ENCODE results near the gene EPHA10.

The EPHA10 gene

GRCh38 chr1:37809942-37810341, 45.0 kb upstream of the EPHA10 start:
- H3K27me3 ChIP-seq (ENCODE audit: insufficient read depth, low read depth): no peaks in the 10 kb centered on the region
- H3K4me2 ChIP-seq: no peak overlapping the region; the same call in 1 of the 2 replicates
- no peak overlapping the region for H3K9ac ChIP-seq
- H3K4me1 ChIP-seq (ENCODE audit: low read depth, poor library complexity, severe bottlenecking): peaks cover 46% of the 10 kb centered on the region
- TF ChIP-seq, protein P1, sequence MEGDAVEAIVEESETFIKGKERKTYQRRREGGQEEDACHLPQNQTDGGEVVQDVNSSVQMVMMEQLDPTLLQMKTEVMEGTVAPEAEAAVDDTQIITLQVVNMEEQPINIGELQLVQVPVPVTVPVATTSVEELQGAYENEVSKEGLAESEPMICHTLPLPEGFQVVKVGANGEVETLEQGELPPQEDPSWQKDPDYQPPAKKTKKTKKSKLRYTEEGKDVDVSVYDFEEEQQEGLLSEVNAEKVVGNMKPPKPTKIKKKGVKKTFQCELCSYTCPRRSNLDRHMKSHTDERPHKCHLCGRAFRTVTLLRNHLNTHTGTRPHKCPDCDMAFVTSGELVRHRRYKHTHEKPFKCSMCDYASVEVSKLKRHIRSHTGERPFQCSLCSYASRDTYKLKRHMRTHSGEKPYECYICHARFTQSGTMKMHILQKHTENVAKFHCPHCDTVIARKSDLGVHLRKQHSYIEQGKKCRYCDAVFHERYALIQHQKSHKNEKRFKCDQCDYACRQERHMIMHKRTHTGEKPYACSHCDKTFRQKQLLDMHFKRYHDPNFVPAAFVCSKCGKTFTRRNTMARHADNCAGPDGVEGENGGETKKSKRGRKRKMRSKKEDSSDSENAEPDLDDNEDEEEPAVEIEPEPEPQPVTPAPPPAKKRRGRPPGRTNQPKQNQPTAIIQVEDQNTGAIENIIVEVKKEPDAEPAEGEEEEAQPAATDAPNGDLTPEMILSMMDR (conservative IDR thresholded peaks at IDR 0.05; ENCODE audit: low read depth, low read length): no peak
- H2AFZ ChIP-seq (ENCODE audit: low read depth): no peak overlapping the region
- peaks cover 10% of the 10 kb centered on the region; the same call in 1 of the 2 replicates for H3K36me3 ChIP-seq (ENCODE audit: insufficient read depth)
- H3K4me3 ChIP-seq (IDR thresholded peaks at IDR 0.05; ENCODE audit: insufficient read depth, low read depth, low read length): no peak overlapping the region
- no peak overlapping the region for H3K27ac ChIP-seq
- H3K79me2 ChIP-seq (ENCODE audit: insufficient read depth, low read depth): peaks cover 26% of the 10 kb centered on the region
- H4K20me1 ChIP-seq (ENCODE audit: insufficient read depth): peaks cover 9% of the 10 kb centered on the region

DNA sequence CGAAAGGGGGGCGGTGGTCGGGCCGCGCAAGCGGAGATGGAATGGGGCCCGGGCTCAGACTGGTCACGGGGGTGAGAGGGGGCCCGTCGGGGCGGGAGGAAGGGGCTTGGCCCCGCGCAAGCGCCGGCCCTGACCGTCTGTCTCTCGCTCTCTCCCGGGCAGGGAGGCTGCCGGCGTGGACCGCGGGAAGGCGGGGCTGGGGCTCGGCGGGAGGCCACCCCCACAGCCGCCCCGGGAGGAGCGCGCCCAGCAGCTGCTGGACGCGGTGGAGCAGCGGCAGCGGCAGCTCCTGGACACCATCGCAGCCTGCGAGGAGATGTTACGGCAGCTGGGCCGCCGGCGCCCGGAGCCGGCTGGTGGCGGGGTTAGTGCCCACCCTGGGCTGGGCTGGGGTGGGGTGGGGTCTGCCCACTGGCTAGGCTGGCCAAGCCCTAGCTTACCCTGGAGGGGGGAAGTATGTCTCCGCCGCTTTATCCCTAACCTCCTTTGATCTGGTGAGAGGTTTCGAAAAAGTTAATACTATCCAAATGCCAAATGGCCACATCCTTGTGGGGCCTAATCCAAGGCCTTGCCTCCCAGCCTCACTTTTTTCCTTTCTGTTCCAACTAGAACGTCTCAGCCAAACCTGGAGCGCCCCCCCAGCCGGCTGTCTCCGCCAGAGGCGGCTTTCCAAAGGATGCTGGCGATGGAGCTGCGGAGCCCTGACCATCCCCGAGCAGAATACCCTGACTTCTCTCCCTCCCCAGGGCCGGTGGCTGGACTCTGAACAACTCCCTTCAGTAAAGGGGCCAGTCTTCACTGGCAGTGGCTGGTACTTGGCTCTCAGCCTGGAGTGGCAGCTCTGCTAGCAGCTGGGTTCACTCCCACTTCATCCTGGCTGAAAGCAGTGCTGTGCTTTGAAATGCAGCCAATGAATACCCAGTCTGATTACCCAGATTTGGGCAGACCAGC, 43.7 kb upstream of the EPHA10 start:
- Histone ChIP-seq H3K4me2 (peak overlapping the region; percentile 77), H3K79me2 (ENCODE audit: insufficient read depth, low read depth) (peaks cover 27% of the 10 kb centered on the region), H3K27ac (no peak overlapping the region), H3K9ac (peak overlapping the region; percentile 78; the same call in 1 of the 2 replicates), H4K20me1 (ENCODE audit: insufficient read depth) (peaks cover 9% of the 10 kb centered on the region), H2AFZ (ENCODE audit: low read depth) (peak overlapping the region; percentile 55), H3K36me3 (ENCODE audit: insufficient read depth) (peaks cover 10% of the 10 kb centered on the region; the same call in 1 of the 2 replicates), H3K27me3 (ENCODE audit: insufficient read depth, low read depth) (no peaks in the 10 kb centered on the region), H3K4me1 (ENCODE audit: low read depth, poor library complexity, severe bottlenecking) (peaks cover 46% of the 10 kb centered on the region), H3K4me3 (IDR thresholded peaks at IDR 0.05; ENCODE audit: insufficient read depth, low read depth, low read length) (peak overlapping the region; percentile 55)
- TF ChIP-seq, protein P1 (conservative IDR thresholded peaks at IDR 0.05; ENCODE audit: low read depth, low read length): no peak

GRCh38 chr1:37807555-37808368, 42.8 kb upstream of the EPHA10 start, which contains the start of the genes C1orf122 and YRDC:
TSS of gene C1orf122 (plus strand) at chr1:37807790. CDS start at chr1:37808405, 615 bp downstream.
TSS of gene YRDC (minus strand) at chr1:37808208. CDS start at chr1:37808180, 28 bp downstream.
- Histone ChIP-seq H3K27me3 (ENCODE audit: insufficient read depth, low read depth) (no peaks in the 10 kb centered on the region), H3K9ac (peak within 1 kb of the TSS; percentile 78), H3K4me3 (IDR thresholded peaks at IDR 0.05; ENCODE audit: insufficient read depth, low read depth, low read length) (peak within 1 kb of the TSS; percentile 55), H3K27ac (peak within 1 kb of the TSS; percentile 42), H3K4me1 (ENCODE audit: low read depth, poor library complexity, severe bottlenecking) (peaks cover 46% of the 10 kb centered on the region), H3K36me3 (ENCODE audit: insufficient read depth) (peaks cover 10% of the 10 kb centered on the region; the same call in 1 of the 2 replicates), H3K79me2 (ENCODE audit: insufficient read depth, low read depth) (peaks cover 27% of the 10 kb centered on the region), H2AFZ (ENCODE audit: low read depth) (peak within 1 kb of the TSS; percentile 55), H3K4me2 (peak within 1 kb of the TSS; percentile 92), H4K20me1 (ENCODE audit: insufficient read depth) (peaks cover 9% of the 10 kb centered on the region)
- TF ChIP-seq, protein P1 (conservative IDR thresholded peaks at IDR 0.05; ENCODE audit: low read depth, low read length): no peak

DNA sequence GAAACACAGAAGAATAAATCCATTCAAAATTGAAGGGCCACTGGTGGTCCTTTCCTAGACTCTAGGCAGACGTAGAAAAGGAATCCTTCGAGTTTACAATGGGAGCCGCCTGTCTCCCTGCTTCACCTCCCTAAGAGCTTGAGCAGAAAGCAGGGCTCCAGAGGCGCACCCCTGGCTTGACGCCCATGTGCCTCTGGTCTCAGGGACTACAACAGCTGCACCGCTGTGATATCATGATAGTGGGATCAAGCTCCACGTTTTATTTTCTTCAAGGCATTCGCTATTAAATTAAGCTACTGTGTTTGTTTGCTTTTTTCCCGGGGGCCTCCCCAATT, 42.3 kb upstream of the EPHA10 start:
- Histone ChIP-seq H2AFZ (ENCODE audit: low read depth) (0 out of 2 replicates have a peak overlapping the region, but pooled peaks have one; percentile 15), H4K20me1 (ENCODE audit: insufficient read depth) (peaks cover 9% of the 10 kb centered on the region), H3K4me1 (ENCODE audit: low read depth, poor library complexity, severe bottlenecking) (peaks cover 46% of the 10 kb centered on the region), H3K27me3 (ENCODE audit: insufficient read depth, low read depth) (no peaks in the 10 kb centered on the region), H3K27ac (peak overlapping the region; percentile 42; the same call in 1 of the 2 replicates), H3K9ac (peak overlapping the region; percentile 78; the same call in 1 of the 2 replicates), H3K4me3 (IDR thresholded peaks at IDR 0.05; ENCODE audit: insufficient read depth, low read depth, low read length) (peak overlapping the region; percentile 29), H3K79me2 (ENCODE audit: insufficient read depth, low read depth) (peaks cover 27% of the 10 kb centered on the region), H3K4me2 (peak overlapping the region; percentile 92), H3K36me3 (ENCODE audit: insufficient read depth) (peaks cover 10% of the 10 kb centered on the region; the same call in 1 of the 2 replicates)
- TF ChIP-seq, protein P1 (conservative IDR thresholded peaks at IDR 0.05; ENCODE audit: low read depth, low read length): no peak
